ENCODE data around the gene CEBPE.

Gene CEBPE

DNA sequence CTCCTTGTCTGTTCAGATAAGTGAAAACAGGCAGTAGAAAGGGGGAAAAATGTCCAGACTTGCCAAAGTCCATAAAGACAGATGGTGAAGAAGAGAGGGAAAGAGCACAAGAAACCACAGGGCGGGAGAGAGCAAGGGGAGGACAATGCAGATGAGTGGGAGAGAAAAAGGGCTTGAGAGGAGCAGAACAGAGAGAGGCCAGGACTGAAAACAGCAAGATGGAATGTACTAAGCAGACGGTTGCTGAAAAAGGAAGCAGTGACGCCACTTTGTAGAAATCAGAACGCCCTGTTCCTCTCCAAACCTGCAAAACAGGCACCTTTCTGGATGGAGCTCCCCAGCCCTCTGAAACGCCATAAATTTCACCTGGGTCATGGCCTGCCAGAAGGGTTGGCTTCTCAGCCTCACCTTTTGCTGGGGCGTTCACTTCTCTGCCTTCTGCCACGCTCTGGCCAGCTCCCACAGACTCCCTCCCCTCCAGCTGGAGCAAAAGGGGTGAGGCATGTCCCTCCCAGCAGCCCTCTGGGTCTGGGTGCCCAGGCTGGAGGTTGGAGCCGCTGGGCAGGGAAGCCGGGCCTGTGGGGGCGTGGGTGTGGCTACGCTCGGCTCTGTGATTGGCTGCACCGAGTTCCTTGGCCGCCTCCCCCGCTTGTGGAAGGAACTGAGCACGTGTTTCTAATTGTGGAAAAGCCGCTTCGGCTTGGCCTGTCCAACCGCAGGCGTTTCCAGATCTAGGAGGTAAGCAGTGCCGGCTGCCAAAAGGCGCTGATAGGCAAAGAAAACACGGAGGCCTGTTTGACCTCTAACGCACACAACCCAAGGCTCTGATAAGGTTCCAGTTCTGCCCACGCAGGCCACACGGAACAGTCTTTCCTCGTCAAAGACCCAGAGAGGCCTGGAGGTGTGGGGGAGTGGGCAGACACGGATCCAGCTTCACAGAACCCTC is 35.1 kb upstream of the CEBPE start:
- no peaks in the 10 kb centered on the region for H3K79me2 ChIP-seq (ENCODE audit: insufficient read depth, low read length)
- H3K9ac ChIP-seq (ENCODE audit: low read length), result no peak overlapping the region
- no peak overlapping the region for H2AFZ ChIP-seq (ENCODE audit: low read depth, low read length, severe bottlenecking)
- H4K20me1 ChIP-seq (ENCODE audit: low read depth, low read length), result no peaks in the 10 kb centered on the region
- no peaks in the 10 kb centered on the region for H3K27me3 ChIP-seq (ENCODE audit: low read length)
- H3K4me3 ChIP-seq (ENCODE audit: insufficient read depth, low read length, poor library complexity, severe bottlenecking), result no peak overlapping the region
- H3F3A ChIP-seq (ENCODE audit: insufficient read depth), result no peaks in the 10 kb centered on the region
- TF ChIP-seq, protein P1, sequence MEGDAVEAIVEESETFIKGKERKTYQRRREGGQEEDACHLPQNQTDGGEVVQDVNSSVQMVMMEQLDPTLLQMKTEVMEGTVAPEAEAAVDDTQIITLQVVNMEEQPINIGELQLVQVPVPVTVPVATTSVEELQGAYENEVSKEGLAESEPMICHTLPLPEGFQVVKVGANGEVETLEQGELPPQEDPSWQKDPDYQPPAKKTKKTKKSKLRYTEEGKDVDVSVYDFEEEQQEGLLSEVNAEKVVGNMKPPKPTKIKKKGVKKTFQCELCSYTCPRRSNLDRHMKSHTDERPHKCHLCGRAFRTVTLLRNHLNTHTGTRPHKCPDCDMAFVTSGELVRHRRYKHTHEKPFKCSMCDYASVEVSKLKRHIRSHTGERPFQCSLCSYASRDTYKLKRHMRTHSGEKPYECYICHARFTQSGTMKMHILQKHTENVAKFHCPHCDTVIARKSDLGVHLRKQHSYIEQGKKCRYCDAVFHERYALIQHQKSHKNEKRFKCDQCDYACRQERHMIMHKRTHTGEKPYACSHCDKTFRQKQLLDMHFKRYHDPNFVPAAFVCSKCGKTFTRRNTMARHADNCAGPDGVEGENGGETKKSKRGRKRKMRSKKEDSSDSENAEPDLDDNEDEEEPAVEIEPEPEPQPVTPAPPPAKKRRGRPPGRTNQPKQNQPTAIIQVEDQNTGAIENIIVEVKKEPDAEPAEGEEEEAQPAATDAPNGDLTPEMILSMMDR (IDR thresholded peaks at IDR 0.05; ENCODE audit: insufficient read depth, low read length, poor library complexity, severe bottlenecking), result no peak
- no peak for TF ChIP-seq EZH2phosphoT487 (conservative IDR thresholded peaks at IDR 0.05; ENCODE audit: low read length)
- H3K27ac ChIP-seq (ENCODE audit: low read depth, low read length), result no peak overlapping the region
- no peaks in the 10 kb centered on the region for H3K9me2 ChIP-seq (replicated peaks; ENCODE audit: insufficient read depth, low read length)
- H3K4me2 ChIP-seq (ENCODE audit: low read depth, low read length, poor library complexity, severe bottlenecking), result no peak overlapping the region
- H3K9me3 ChIP-seq (ENCODE audit: insufficient read depth, low read length), result no peaks in the 10 kb centered on the region
- H3K36me3 ChIP-seq (ENCODE audit: low read length), result no peaks in the 10 kb centered on the region

- no peak overlapping the region for H3K9ac ChIP-seq (ENCODE audit: low read length)
- H3K4me3 ChIP-seq (ENCODE audit: insufficient read depth, low read length, poor library complexity, severe bottlenecking), result no peak overlapping the region
- TF ChIP-seq, protein P1 (IDR thresholded peaks at IDR 0.05; ENCODE audit: insufficient read depth, low read length, poor library complexity, severe bottlenecking), result no peak
- no peak for TF ChIP-seq EZH2phosphoT487 (conservative IDR thresholded peaks at IDR 0.05; ENCODE audit: low read length)
- H3K27me3 ChIP-seq (ENCODE audit: low read length), result no peaks in the 10 kb centered on the region
- H3K9me2 ChIP-seq (replicated peaks; ENCODE audit: insufficient read depth, low read length), result no peaks in the 10 kb centered on the region
- no peaks in the 10 kb centered on the region for H3F3A ChIP-seq (ENCODE audit: insufficient read depth)
- H3K9me3 ChIP-seq (ENCODE audit: insufficient read depth, low read length), result no peaks in the 10 kb centered on the region
- no peaks in the 10 kb centered on the region for H4K20me1 ChIP-seq (ENCODE audit: low read depth, low read length)
- H3K36me3 ChIP-seq (ENCODE audit: low read length), result no peaks in the 10 kb centered on the region
- H3K27ac ChIP-seq (ENCODE audit: low read depth, low read length), result no peak overlapping the region
- H3K79me2 ChIP-seq (ENCODE audit: insufficient read depth, low read length), result no peaks in the 10 kb centered on the region
- H3K4me2 ChIP-seq (ENCODE audit: low read depth, low read length, poor library complexity, severe bottlenecking), result no peak overlapping the region
- no peak overlapping the region for H2AFZ ChIP-seq (ENCODE audit: low read depth, low read length, severe bottlenecking)
Observed at GRCh38 chr14:23151342-23151741, 32.3 kb upstream of the CEBPE start.

DNA sequence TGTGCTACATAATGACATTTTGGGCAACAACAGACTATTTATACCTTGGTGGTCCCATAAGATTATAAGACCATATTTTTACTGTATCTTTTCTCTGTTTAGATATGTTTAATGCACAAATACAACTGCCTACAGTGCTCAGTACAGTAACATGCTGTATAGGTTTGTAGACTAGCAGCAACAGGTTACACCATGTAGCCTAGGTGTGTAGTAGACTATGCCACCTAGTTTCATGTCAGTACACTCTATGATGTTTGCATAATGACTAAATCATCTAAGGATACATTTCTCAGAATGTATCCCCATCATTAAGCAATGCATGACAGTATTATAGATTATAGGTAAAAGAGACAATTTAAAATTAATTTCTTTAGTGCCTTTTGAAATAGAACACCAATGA is 30.7 kb upstream of the CEBPE start:
- Histone ChIP-seq H3K79me2 (ENCODE audit: insufficient read depth, low read length) (no peaks in the 10 kb centered on the region), H4K20me1 (ENCODE audit: low read depth, low read length) (no peaks in the 10 kb centered on the region), H3K36me3 (ENCODE audit: low read length) (no peaks in the 10 kb centered on the region), H3K27me3 (ENCODE audit: low read length) (no peaks in the 10 kb centered on the region), H3K9me3 (ENCODE audit: insufficient read depth, low read length) (no peaks in the 10 kb centered on the region), H3K9me2 (replicated peaks; ENCODE audit: insufficient read depth, low read length) (no peaks in the 10 kb centered on the region), H3K4me3 (ENCODE audit: insufficient read depth, low read length, poor library complexity, severe bottlenecking) (no peak overlapping the region), H3K27ac (ENCODE audit: low read depth, low read length) (no peak overlapping the region), H3K9ac (ENCODE audit: low read length) (no peak overlapping the region), H3K4me2 (ENCODE audit: low read depth, low read length, poor library complexity, severe bottlenecking) (no peak overlapping the region), H3F3A (ENCODE audit: insufficient read depth) (no peaks in the 10 kb centered on the region), H2AFZ (ENCODE audit: low read depth, low read length, severe bottlenecking) (no peak overlapping the region)
- TF ChIP-seq, protein P1 (IDR thresholded peaks at IDR 0.05; ENCODE audit: insufficient read depth, low read length, poor library complexity, severe bottlenecking), result no peak
- TF ChIP-seq EZH2phosphoT487 (conservative IDR thresholded peaks at IDR 0.05; ENCODE audit: low read length), result no peak

Measured in SU-DHL-6 (cell line).